CD4-positive, alpha-beta T cell treated with Interleukin-17A for 4 hours (primary cell): Measurements from ENCODE around the gene SWT1.
A peak's percentile ranks its signal among the peaks of the same experiment; 100 is the strongest.

Source experiments
- DNase-seq: peaks from one replicate; pipeline ENCODE4 v3.0.0-alpha.2; 2020; ENCODE audit warnings: mixed read lengths

Gene SWT1

GRCh38 chr1:185325413-185325812 lies 168.4 kb downstream of the SWT1 start:
- no peak for DNase-seq

GRCh38 chr1:185328255-185328654 lies 171.3 kb downstream of the SWT1 start:
- DNase-seq: no peak

- DNase-seq: no peak
Observed at GRCh38 chr1:185334182-185334581, 177.2 kb downstream of the SWT1 start.

- no peak for DNase-seq
Observed at GRCh38 chr1:185337246-185337645, 180.3 kb downstream of the SWT1 start.

- DNase-seq: peak; percentile 58
Observed at GRCh38 chr1:185338719-185339622, 182.0 kb downstream of the SWT1 start.

GRCh38 chr1:185341196-185341781 lies 184.3 kb downstream of the SWT1 start:
- DNase-seq: no peak
